Measurements from ENCODE around the gene IL2RA. TPM values are rescaled to one million over a fixed set of nuclear protein-coding genes. Genes with fewer than 3 reads are reported as not detected.

IL2RA gene
- total and polyA plus RNA-seq, 10 of the 15 experiments (the other 5 are each of a cell fraction or from before 2014, with no cell fraction given), result 2.2 to 6.0 (median 4.9) TPM

GRCh38 chr10:5965266-5965665 lies 96.9 kb downstream of the IL2RA start:
- peaks cover 5 to 8% of the 10 kb centered on the region in 2 experiments; a peak in 3 of 4 replicates for H3K36me3 ChIP-seq (ENCODE audit: control insufficient read depth in 2 of 2, insufficient read depth in 2 of 2, low read length in 1 of 2)
- ChIA-PET POLR2A (no interaction called here), CTCF (no interaction called here), SMC1A (ENCODE audit: uncharacterized antibody, unreplicated experiment) (interaction anchor here (0.8 kb wide), 1 partner anchor 35 kb away, joined by 3 read pairs; no protein-coding TSS in a partner anchor), RAD21 (ENCODE audit: unreplicated experiment) (no interaction called here)
- no peaks in the 10 kb centered on the region for H3K27me3 ChIP-seq (replicated peaks in 1 of 2; ENCODE audit: control insufficient read depth in 2 of 2, insufficient read depth in 2 of 2, low read length in 1 of 2)
- no peak for DNase-seq (ENCODE audit: low read depth, low spot score)
- no peak overlapping the region for H3K4me3 ChIP-seq
- no peaks in the 10 kb centered on the region for H3K9me3 ChIP-seq (replicated peaks; ENCODE audit: control insufficient read depth, insufficient read depth, low read length)
- TF ChIP-seq SP1 (IDR thresholded peaks at IDR 0.05; ENCODE audit: low read depth, low read length) (no peak), RB1 (IDR thresholded peaks at IDR 0.05; ENCODE audit: borderline replicate concordance) (no peak)
- peaks cover 16% of the 10 kb centered on the region for H3K79me2 ChIP-seq (ENCODE audit: control insufficient read depth, insufficient read depth, low read length)
- in situ Hi-C loops (cut with MboI), result no loop called here
- 93% methylated on average over 8 of the region's 8 CpGs for WGBS (ENCODE audit: insufficient coverage, insufficient replicate concordance, low lambda C conversion rate, missing lambda C conversion rate)
- BruUV-seq (replicated peaks), result no TSS peak
- no peak overlapping the region for H2AFZ ChIP-seq (ENCODE audit: control insufficient read depth, low read depth, low read length)
- no peaks in the 10 kb centered on the region; the same call in 1 of the 2 replicates for H4K20me1 ChIP-seq (ENCODE audit: control insufficient read depth, insufficient read depth)
- no peak for FAIRE-seq
- H3K27ac ChIP-seq (ENCODE audit: control insufficient read depth, insufficient read depth), result no peak overlapping the region
- no peaks in the 10 kb centered on the region for H3K4me1 ChIP-seq (ENCODE audit: control insufficient read depth, insufficient read depth, low read length)
- H3K9ac ChIP-seq (ENCODE audit: control insufficient read depth, insufficient read depth, low read length), result no peak overlapping the region
- intact Hi-C loops (cut with micrococcal nuclease; ENCODE audit: unreplicated experiment), result no loop called here
- no peak overlapping the region for H3K4me2 ChIP-seq (ENCODE audit: control insufficient read depth, insufficient read depth)
- ATAC-seq, result no peak

GRCh38 chr10:5964736-5965135 lies 97.4 kb downstream of the IL2RA start:
- BruUV-seq (replicated peaks), result no TSS peak
- Histone ChIP-seq H3K4me3 (no peak overlapping the region), H3K79me2 (ENCODE audit: control insufficient read depth, insufficient read depth, low read length) (peaks cover 11% of the 10 kb centered on the region), H3K27ac (ENCODE audit: control insufficient read depth, insufficient read depth) (no peak overlapping the region), H4K20me1 (ENCODE audit: control insufficient read depth, insufficient read depth) (no peaks in the 10 kb centered on the region; the same call in 1 of the 2 replicates), H3K9me3 (replicated peaks; ENCODE audit: control insufficient read depth, insufficient read depth, low read length) (no peaks in the 10 kb centered on the region), H3K36me3 (ENCODE audit: control insufficient read depth in 2 of 2, insufficient read depth in 2 of 2, low read length in 1 of 2) (peaks cover 10 to 11% of the 10 kb centered on the region in 2 experiments; a peak in 3 of 4 replicates), H3K9ac (ENCODE audit: control insufficient read depth, insufficient read depth, low read length) (no peak overlapping the region), H3K4me1 (ENCODE audit: control insufficient read depth, insufficient read depth, low read length) (no peaks in the 10 kb centered on the region), H3K4me2 (ENCODE audit: control insufficient read depth, insufficient read depth) (no peak overlapping the region), H3K27me3 (replicated peaks in 1 of 2; ENCODE audit: control insufficient read depth in 2 of 2, insufficient read depth in 2 of 2, low read length in 1 of 2) (no peaks in the 10 kb centered on the region), H2AFZ (ENCODE audit: control insufficient read depth, low read depth, low read length) (no peak overlapping the region)
- ChIA-PET CTCF (no interaction called here), POLR2A (interaction anchor here (0.6 kb wide), 1 partner anchor 41 kb away, joined by 3 read pairs; no protein-coding TSS in a partner anchor), RAD21 (ENCODE audit: unreplicated experiment) (no interaction called here), SMC1A (ENCODE audit: uncharacterized antibody, unreplicated experiment) (interaction anchor here (0.7 to 0.8 kb wide), 2 partner anchors 10 to 35 kb away, joined by 3 to 5 read pairs; no protein-coding TSS in a partner anchor)
- in situ Hi-C loops (cut with MboI), result no loop called here
- DNase-seq (ENCODE audit: low read depth, low spot score) (no peak), ATAC-seq (no peak), FAIRE-seq (no peak)
- WGBS (ENCODE audit: insufficient coverage, insufficient replicate concordance, low lambda C conversion rate, missing lambda C conversion rate), result 90% methylated on average over 13 of the region's 13 CpGs
- intact Hi-C loops (cut with micrococcal nuclease; ENCODE audit: unreplicated experiment), result no loop called here
- TF ChIP-seq LARP7 (IDR thresholded peaks at IDR 0.05), result no peak
- no peak for TF ChIP-seq PKNOX1 (IDR thresholded peaks at IDR 0.05)
- TF ChIP-seq BMI1 (IDR thresholded peaks at IDR 0.05; ENCODE audit: borderline replicate concordance), result no peak
- TF ChIP-seq YBX1 (IDR thresholded peaks at IDR 0.05), result no peak
- no peak for TF ChIP-seq POLR2AphosphoS2 (IDR thresholded peaks at IDR 0.05; ENCODE audit: low read depth, low read length)
- TF ChIP-seq MTA3 (IDR thresholded peaks at IDR 0.05; ENCODE audit: borderline replicate concordance, low read length), result no peak
- no peak for TF ChIP-seq MXI1 (IDR thresholded peaks at IDR 0.05; ENCODE audit: low read depth, low read length)
- TF ChIP-seq ASH2L (IDR thresholded peaks at IDR 0.05; ENCODE audit: borderline replicate concordance, low read depth), result no peak
- TF ChIP-seq ZZZ3 (IDR thresholded peaks at IDR 0.05; ENCODE audit: control insufficient read depth, insufficient read length, low read depth), result no peak
- TF ChIP-seq POU2F2 (IDR thresholded peaks at IDR 0.05; ENCODE audit: borderline replicate concordance, low read depth, low read length), result no peak
